Right hindlimb (tissue), 1 donor: Measurements from ENCODE around the gene RNF113B.
A peak's percentile ranks its signal among the peaks of the same experiment; 100 is the strongest.

Experiments
- DNase-seq: peaks from one replicate; pipeline ENCODE4 v3.0.0-alpha.2; 2018

RNF113B gene

DNA sequence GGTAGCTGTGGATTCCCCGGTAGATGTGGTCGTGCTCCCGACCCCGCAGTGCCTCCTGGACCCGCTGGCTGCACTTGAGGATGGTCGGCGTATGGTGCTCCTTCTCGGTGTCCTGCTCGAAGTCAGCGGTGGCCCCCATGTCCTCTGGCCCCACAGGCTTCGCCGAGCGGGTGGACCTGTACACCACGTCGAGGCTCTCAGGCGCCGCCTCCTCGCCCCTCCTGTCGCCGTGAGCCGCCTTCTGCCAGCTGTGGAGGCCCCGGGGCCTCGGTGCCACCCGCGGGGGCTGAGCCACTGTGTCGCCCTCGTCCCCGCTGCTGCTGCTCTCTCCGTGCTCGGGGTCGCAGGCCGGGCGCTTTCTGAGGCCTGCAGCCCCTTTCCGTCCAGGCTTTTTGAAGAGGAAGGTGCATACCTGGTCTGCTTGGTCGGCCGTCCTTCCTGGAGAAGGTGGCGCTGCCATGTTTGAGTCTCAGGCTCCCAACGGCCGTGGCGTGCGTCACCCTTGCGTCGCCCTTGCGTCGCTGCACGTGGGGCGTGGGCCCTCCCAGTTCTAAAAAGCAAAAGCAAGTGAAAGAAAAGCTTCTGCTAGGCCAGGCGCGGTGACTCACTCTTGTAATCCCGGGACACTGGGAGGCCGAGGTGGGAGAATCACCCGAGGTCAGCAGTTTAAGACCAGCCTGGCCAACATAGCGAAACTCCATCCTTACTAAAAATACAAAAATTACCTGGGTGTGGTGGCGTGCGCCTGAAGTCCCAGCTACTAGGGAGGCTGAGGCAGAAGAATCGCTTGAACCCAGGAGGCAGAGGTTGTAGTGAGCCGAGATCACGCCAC lies at the start of gene RNF113B:
Gene RNF113B (minus strand): TSS at position 493 of the 832 bp plus-strand sequence. CDS start 33 bp downstream, at position 460.
- no peak for DNase-seq

DNA sequence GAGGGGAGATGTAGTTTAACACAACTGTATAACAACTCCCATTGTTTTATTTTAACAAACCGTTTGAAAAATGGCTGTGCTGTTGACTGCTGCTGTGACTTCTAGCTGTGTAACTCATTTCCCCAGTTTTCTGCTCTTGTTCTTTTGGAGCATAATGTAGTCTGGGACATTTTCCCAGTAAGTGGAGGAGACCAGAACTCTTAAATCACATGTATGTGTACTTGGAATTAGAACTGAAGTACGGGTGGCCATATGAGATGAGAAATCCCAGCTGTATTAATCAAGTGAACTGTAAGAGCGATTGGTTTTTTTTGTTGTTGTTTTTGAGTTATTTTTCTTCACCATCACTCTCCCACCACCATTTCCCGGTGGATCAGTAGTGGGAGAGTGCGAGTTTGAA lies 49.4 kb upstream of the RNF113B start:
- no peak for DNase-seq

- DNase-seq, result no peak
Observed at GRCh38 chr13:98225036-98225940, 48.2 kb upstream of the RNF113B start.

DNA sequence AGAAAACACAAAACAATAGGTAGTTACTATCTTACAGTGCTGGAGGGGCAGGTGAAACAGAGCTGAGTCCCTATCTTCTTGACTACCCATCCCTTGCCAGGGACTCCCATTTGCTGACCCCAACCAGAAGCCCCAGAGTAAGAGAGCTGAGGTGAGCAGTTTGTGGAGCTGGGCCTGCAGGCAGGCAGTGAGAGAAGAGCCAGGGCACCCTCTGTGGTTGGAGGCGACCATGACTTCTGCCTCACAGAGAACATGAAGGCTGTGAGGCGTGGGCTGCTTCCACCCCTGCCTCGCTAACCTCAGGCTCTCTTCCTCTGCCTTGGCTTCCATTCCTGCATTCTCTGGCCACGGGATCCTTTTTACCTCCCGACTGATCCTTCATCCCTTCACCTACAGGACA lies 47.5 kb upstream of the RNF113B start:
- DNase-seq, result no peak

DNA sequence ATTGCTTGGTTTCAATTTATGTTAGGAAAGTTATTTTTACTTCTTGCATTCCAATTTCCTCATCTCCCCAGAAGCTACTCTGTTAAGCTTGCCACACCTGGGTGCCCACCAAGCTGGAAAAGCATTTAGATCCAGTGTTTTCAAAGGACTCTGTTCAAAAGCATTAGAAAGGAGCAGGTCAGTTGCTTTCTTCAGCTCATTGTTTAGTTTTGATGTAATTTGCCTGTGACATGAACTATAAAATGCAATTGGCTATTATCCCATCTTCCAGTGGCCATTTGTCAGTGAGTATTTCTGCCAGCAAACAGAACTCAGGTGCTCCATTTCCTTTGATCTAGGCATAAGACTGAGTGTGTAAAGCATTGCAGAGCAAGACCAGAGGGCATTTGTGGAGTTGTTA lies 46.7 kb upstream of the RNF113B start:
- DNase-seq, result no peak

DNA sequence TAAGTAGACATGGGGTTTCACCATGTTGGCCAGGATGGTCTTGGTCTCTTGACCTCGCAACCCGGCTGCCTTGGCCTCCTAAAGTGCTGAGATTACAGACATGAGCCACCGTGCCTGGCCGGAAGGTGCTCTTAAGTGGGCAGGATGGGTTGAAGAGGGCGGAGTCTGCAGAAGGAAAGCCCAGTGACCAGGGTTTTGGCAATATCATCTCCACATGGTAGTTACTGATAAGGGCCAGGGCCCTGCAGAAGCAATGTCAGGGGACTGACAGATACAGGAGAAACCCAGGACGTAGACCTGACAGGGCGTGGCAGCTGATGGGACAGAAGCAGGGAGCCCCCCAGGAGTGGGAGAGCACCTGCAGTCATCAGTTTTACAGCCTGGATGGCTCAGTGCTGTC lies 45.7 kb upstream of the RNF113B start:
- DNase-seq, result no peak

DNA sequence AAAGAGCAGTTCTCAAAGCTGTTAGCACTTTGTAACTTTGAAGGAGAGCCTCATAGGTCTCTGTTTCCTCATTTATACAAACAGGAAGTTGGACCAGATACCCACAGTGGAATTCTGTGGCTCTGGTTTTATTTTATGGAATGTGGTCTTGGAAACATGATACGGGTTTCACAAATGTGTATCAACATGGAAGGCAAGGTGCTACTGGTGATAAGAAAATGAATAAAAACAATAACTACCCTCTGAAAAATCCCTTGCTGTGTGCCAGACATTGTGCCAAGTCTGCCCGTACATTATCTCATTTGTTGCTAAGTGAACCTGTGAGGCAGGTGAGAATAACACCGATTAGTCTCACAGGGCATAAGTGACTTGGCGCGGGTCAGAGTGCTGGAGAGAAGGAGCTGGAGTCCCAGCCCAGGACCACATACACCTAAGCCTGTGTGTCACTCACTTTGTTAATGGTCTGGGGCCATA lies 45.0 kb upstream of the RNF113B start:
- no peak for DNase-seq

GRCh38 chr13:98221234-98221633 lies 44.2 kb upstream of the RNF113B start:
- peak; percentile 72 for DNase-seq

DNA sequence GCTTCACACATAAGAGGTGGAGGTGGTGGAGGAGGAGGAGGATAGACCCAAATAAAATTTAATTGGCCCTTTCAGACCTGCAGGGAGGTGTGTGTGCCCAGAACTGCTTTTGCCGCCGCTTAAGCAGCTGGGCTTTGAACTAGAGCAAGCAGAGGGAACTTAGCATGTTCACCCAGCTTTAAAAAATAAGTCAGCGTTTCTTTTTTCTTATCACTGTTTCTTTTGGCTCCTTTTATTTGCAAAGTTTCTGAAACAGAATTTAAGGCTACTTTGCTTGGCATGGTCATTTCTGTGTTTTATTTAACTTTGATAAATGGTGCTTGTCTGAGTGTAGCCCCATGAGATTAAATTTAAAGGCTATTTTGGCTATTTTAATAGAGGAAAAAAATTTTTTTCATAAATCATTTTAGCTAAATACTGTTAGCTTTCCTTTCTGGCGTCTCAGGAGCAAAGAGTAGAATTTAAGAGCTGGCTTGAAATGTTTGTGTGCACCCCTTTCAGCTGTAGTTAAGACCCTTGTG lies 43.3 kb upstream of the RNF113B start:
- DNase-seq, result no peak

DNA sequence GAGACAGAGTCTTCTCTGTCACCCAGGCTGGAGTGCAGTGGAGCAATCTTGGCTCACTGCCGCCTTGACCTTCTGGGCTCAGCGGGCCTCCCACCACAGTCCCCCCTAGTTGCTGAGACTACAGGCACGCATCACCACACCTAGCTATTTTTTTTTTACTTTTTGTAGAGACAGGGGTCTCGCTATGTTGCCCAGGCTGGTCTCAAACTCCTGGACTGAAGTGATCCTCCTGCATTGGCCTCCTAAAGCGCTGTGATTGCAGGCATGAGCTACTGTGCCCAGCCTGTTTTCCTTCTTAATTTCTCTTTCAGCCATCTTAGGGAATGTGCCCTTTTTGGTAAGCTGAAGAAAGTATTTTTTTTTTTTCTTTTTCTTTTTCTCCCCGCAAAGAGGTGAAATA lies 42.6 kb upstream of the RNF113B start:
- DNase-seq, result no peak

- DNase-seq, result no peak
Observed at GRCh38 chr13:98217597-98217996, 40.5 kb upstream of the RNF113B start.

DNA sequence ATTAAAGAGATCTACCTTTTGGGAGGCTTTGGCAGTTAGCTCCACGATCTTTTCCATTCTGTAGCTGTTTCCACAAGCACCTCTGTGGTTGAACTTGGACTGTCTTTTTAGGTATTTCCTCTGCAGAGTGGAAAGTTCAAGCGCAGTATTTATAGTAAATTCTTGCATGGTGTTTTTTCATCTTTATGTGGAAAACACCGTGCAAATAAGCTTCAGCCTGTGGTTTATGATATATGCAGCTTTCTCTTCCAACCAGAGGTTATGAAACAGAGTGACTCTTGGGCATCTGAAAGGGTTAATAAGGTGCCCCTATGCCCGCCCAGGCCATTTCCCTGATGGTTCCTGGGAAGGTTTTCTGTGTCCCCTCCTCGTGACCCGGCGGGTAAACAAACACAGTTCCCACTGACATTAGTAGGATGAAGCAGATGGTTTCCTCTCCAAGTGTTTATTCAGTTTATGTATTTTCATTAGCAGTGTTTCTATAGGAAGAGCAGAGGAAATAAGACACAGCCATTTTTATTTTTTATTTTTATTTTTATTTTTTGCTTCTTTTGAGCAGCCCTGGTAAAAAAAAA lies 39.7 kb upstream of the RNF113B start:
- no peak for DNase-seq

- DNase-seq, result peak; percentile 47
Observed at GRCh38 chr13:98216135-98216565, 39.1 kb upstream of the RNF113B start.

- DNase-seq, result no peak
Observed at GRCh38 chr13:98215508-98215907, 38.4 kb upstream of the RNF113B start.

DNA sequence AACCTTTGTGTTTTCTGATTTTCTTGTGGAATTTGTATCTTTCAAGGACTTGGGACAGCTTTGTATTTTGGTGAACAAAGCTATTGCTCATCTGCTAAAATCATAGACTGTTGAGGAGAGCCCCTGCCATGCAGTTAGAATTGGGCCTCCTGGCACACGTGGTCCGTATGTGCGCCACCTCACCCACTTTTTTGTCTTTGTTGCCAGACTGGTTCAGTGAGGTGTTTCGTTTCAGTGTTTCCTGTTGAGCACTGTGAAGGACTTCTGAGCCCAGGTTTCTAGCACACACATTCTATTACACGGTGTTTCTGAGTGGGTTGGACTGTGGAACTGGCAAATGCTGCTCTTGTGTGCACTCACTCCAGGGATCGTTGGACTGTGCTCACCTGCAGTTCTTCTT lies 37.6 kb upstream of the RNF113B start:
- DNase-seq, result no peak

DNA sequence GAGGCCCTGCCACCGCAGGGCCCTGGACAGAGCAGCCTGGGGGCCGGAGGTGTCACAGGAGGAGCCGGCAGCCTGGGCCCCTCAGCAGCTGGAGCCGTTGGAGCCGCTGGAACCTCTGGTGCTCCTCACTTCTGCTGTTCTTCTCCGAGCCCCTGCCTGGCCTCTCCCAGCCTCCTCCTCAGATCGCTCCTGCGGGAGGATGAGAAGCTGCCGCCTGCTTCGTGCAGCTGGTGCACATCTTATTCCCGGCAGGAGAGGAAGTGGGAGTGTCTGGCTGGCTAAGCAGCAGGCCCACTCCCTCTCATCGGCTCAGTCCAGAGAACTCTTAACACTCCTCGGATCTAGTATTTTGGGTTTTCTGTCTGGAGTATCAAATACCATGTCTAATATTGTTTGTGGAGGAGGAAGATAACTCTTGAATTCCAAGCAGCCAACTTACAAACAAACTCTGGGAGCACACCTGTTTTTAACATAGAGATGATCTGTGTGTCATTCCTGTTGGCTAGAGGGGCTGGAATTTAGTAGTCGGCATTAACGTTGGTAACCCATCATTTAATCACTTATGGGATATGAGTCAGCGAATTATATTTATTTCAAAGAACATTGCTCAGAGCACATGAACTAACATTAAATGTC lies 37.1 kb upstream of the RNF113B start:
- DNase-seq, result peak; percentile 84

- no peak for DNase-seq
Observed at GRCh38 chr13:98213354-98213753, 36.3 kb upstream of the RNF113B start.

GRCh38 chr13:98212763-98213162 lies 35.7 kb upstream of the RNF113B start:
- no peak for DNase-seq

- DNase-seq, result no peak
Observed at GRCh38 chr13:98208606-98209005, 31.5 kb upstream of the RNF113B start.

DNA sequence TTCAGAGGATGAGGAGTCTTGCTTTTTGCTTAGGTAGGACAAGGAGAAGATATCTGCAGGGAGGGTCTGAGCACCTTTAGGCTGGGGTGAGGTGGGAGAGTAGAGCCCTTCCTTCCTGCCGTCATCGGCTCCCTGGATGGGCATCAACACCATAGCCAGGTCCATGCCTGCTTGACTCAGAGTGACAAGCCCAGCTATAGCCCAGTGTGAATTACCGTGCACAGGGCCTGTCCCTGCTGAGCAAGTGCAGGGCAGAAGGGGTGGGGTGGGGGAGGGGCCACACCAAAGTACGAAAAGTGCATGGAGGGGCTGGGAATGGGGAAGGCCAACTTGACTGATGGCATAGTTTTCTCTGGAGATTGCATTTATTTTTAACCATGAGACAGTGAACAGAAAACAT lies 30.3 kb upstream of the RNF113B start:
- no peak for DNase-seq

- DNase-seq, result no peak
Observed at GRCh38 chr13:98206946-98207345, 29.9 kb upstream of the RNF113B start.

- no peak for DNase-seq
Observed at GRCh38 chr13:98204546-98204945, 27.5 kb upstream of the RNF113B start.
